ENCODE measurements around the gene CPT2. TPM values are rescaled to one million over a fixed set of nuclear protein-coding genes. Genes with fewer than 3 reads are reported as not detected.

Gene CPT2
- total RNA-seq, 1 experiment from 2014 or later, result 35.7 TPM

DNA sequence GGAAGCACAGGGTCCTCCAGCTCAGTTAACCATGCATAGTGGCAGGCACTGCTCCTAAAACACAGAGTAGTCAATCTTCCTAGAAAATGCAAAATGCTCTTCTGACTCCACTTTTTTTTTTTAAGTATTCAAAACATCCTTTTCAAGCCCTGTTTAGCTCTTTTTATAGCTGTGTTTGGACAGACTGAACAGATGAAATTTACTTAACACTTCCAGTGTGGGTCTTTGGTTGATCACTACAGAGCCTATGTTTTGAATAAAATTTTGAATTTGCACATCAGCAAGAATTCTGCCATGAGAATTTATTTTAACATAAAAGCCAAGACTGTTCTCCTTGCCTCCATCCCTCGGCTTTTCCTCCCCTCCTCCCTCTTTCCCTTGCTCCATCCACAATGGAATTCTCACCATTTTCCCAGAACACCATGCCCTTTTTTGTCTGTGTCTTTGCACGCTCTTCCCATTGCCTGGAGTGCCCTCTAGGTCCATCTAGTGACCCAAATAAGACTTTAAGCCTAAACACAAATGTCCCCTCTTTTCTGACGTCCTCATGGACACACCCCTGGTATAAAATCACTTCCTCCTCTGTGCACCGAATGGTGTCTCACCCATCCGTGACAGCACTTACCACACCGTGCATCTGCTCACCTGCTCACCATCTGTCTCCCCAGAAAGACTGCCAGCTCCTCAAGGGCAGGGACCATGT, 24.0 kb upstream of the CPT2 start:
- Histone ChIP-seq H3K4me3 (no peak overlapping the region), H3K79me2 (ENCODE audit: low read depth) (no peaks in the 10 kb centered on the region), H2AFZ (0 out of 2 replicates have a peak overlapping the region, but pooled peaks have one; percentile 33), H3K36me3 (ENCODE audit: low read depth) (no peaks in the 10 kb centered on the region), H3K27ac (no peak overlapping the region), H3F3A (ENCODE audit: insufficient read depth, low read depth) (no peaks in the 10 kb centered on the region), H3K9me3 (ENCODE audit: insufficient read depth, low read depth) (no peaks in the 10 kb centered on the region), H3K9me2 (ENCODE audit: insufficient read depth) (no peaks in the 10 kb centered on the region), H3K27me3 (ENCODE audit: insufficient read depth, low read depth) (no peaks in the 10 kb centered on the region), H3K4me2 (0 out of 2 replicates have a peak overlapping the region, but pooled peaks have one; percentile 7), H3K4me1 (replicated peaks; ENCODE audit: insufficient read depth) (0 out of 2 replicates have a peak, but pooled peaks cover 5% of the 10 kb centered on the region), H4K20me1 (ENCODE audit: insufficient read depth) (no peaks in the 10 kb centered on the region)
- no peak for DNase-seq
- intact Hi-C loops (cut with micrococcal nuclease; ENCODE audit: unreplicated experiment), result loop anchor here (10.0 kb wide), 1 partner anchor 88 kb away; no protein-coding TSS in a partner anchor
- POLR2A ChIA-PET (ENCODE audit: unreplicated experiment), result no interaction called here
- CTCF ChIA-PET, result interaction anchor here (0.6 kb wide), 1 partner anchor 158 kb away, joined by 3 read pairs; no protein-coding TSS in a partner anchor
- TF ChIP-seq EZH2 (IDR thresholded peaks at IDR 0.05; ENCODE audit: low read depth) (no peak), CTCF (conservative IDR thresholded peaks at IDR 0.05) (peak; percentile 20; the same call in 1 of the 2 replicates)
- no TSS peak for BruUV-seq (replicated peaks)

DNA sequence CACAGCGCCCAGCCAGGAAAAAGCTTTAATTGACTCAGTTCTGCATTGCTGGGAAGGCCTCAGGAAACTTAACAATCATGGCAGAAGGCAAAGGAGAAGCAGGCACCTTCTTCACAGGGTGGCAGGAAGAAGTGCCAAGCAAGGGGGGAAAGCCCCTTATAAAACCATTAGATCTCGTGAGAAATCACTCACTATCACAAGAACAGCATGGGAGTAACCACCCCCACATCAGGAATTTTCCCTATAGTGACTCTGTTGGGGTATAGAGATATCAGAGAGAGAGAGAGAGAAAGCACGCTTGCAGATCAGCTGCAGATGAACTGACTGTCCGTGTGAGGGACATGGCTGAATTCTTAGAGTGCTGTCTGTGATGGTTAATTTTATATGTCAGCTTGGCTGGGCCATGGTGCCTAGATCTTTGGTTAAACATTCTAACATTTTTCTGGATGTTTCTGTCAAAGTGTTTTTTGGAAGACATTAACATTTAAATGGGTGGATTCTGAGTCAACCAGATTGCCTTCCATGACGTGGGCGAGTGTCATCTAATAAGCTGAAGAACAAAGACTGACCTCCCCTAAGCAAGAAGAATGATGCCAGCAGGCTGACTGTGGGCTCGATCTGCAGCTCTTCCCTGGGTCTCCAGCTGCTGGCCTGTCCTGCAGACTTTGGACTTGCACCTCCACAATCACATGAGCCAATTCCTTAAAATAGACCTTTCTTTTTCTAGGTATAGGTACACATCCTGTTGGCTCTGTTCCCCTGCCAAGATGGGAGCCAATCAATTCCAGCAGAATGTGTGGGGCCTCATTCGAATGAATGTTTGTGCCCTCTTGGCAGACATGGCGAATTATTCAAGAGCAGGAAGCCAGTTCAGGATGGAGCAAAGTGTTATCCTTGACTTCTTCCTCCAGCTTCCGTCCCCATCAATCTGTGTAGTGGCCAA, 21.4 kb upstream of the CPT2 start:
- no peak for TF ChIP-seq EZH2 (IDR thresholded peaks at IDR 0.05; ENCODE audit: low read depth)
- TF ChIP-seq CTCF (conservative IDR thresholded peaks at IDR 0.05), result no peak
- Histone ChIP-seq H3K79me2 (ENCODE audit: low read depth) (no peaks in the 10 kb centered on the region), H3K4me3 (no peak overlapping the region), H3K27me3 (ENCODE audit: insufficient read depth, low read depth) (no peaks in the 10 kb centered on the region), H2AFZ (no peak overlapping the region), H3K9me2 (ENCODE audit: insufficient read depth) (no peaks in the 10 kb centered on the region), H3K9me3 (ENCODE audit: insufficient read depth, low read depth) (no peaks in the 10 kb centered on the region), H3F3A (ENCODE audit: insufficient read depth, low read depth) (no peaks in the 10 kb centered on the region), H3K4me1 (replicated peaks; ENCODE audit: insufficient read depth) (0 out of 2 replicates have a peak, but pooled peaks cover 5% of the 10 kb centered on the region), H3K4me2 (no peak overlapping the region), H3K27ac (no peak overlapping the region), H4K20me1 (ENCODE audit: insufficient read depth) (no peaks in the 10 kb centered on the region), H3K36me3 (ENCODE audit: low read depth) (no peaks in the 10 kb centered on the region)
- no peak for DNase-seq
- intact Hi-C loops (cut with micrococcal nuclease; ENCODE audit: unreplicated experiment), result loop anchor here (10.0 kb wide), 1 partner anchor 90 kb away; no protein-coding TSS in a partner anchor
- ChIA-PET POLR2A (ENCODE audit: unreplicated experiment) (no interaction called here), CTCF (interaction anchor here (0.9 to 1.1 kb wide), 2 partner anchors 127 to 248 kb away, joined by 3 to 10 read pairs; partner anchors contain the start of gene SCP2)
- BruUV-seq (replicated peaks), result no TSS peak

Measured in PC-9 (cell line).